Measurements from ENCODE around the gene PPP1R27. TPM values are rescaled to one million over a fixed set of nuclear protein-coding genes. Genes with fewer than 3 reads are reported as not detected.

Gene PPP1R27
- total and polyA plus RNA-seq, 9 of the 15 experiments (the other 6 are each of a cell fraction or from before 2014, with no cell fraction given): 0.29 to 6.9 (median 1.5) TPM; not detected in 2

DNA sequence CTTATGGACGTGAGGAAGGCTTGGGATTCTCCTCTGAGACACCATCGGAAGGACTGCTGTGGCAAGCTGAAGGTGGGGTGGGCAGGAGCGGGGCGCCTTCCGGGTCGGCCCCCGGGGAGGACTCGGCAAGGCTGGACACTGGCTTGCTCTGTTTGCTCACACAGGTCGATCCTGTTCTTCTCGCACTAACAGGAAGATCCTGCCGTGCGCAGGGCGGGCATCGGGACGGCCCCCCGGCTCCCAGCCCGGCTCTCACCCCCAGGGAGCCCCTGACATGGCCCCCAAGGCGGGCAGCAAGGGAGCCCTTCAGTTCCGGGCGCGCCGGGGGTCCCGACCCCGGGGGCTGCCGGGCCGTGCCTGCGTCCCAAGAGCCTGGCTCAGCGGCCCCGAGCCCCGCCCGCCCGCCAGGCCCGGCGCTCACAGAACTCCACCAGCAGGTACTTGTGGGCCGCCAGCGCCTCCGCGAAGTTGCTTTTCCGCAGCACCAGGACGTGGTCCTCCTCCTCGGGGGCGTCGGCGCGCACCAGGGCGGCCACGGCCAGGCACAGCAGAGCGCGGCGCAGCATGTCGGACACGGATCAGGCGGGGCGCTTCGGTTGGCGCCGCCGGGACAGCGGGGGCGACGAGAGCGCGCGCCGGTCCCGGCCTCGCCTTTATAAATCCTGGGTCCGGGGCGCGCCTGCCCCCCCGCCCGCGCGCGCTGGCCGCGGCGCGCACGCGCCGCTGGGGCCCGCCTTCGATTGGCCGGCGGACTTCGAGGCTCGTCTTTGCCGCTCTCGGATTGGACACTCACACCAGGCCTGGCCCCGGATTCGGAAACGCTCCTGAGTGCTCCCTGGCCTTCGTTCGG is 25.3 kb upstream of the PPP1R27 start, which contains the start of gene P4HB (continued):
- TF ChIP-seq, protein P1, sequence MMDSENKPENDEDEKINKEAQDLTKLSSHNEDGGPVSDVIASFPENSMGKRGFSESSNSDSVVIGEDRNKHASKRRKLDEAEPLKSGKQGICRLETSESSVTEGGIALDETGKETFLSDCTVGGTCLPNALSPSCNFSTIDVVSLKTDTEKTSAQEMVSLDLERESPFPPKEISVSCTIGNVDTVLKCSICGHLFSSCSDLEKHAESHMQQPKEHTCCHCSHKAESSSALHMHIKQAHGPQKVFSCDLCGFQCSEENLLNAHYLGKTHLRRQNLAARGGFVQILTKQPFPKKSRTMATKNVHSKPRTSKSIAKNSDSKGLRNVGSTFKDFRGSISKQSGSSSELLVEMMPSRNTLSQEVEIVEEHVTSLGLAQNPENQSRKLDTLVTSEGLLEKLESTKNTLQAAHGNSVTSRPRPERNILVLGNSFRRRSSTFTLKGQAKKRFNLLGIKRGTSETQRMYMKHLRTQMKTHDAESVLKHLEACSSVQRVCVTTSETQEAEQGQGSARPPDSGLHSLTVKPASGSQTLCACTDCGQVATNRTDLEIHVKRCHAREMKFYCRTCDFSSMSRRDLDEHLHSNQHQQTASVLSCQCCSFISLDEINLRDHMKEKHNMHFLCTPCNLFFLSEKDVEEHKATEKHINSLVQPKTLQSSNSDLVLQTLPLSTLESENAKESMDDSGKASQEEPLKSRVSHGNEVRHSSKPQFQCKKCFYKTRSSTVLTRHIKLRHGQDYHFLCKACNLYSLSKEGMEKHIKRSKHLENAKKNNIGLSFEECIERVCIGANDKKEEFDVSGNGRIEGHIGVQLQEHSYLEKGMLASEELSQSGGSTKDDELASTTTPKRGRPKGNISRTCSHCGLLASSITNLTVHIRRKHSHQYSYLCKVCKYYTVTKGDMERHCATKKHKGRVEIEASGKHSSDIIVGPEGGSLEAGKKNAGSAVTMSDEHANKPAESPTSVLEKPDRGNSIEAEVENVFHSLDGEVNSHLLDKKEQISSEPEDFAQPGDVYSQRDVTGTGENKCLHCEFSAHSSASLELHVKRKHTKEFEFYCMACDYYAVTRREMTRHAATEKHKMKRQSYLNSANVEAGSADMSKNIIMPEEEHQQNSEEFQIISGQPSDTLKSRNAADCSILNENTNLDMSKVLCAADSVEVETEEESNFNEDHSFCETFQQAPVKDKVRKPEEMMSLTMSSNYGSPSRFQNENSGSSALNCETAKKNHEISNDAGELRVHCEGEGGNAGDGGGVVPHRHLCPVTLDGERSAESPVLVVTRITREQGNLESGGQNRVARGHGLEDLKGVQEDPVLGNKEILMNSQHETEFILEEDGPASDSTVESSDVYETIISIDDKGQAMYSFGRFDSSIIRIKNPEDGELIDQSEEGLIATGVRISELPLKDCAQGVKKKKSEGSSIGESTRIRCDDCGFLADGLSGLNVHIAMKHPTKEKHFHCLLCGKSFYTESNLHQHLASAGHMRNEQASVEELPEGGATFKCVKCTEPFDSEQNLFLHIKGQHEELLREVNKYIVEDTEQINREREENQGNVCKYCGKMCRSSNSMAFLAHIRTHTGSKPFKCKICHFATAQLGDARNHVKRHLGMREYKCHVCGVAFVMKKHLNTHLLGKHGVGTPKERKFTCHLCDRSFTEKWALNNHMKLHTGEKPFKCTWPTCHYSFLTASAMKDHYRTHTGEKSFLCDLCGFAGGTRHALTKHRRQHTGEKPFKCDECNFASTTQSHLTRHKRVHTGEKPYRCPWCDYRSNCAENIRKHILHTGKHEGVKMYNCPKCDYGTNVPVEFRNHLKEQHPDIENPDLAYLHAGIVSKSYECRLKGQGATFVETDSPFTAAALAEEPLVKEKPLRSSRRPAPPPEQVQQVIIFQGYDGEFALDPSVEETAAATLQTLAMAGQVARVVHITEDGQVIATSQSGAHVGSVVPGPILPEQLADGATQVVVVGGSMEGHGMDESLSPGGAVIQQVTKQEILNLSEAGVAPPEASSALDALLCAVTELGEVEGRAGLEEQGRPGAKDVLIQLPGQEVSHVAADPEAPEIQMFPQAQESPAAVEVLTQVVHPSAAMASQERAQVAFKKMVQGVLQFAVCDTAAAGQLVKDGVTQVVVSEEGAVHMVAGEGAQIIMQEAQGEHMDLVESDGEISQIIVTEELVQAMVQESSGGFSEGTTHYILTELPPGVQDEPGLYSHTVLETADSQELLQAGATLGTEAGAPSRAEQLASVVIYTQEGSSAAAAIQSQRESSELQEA (IDR thresholded peaks at IDR 0.05; ENCODE audit: low read depth): no peak
- TF ChIP-seq ZNF644 (tag; IDR thresholded peaks at IDR 0.05; ENCODE audit: low read depth) (no peak), MYBL2 (IDR thresholded peaks at IDR 0.05; ENCODE audit: low read depth) (no peak), MYBL2 (CRISPR knock-in tag; IDR thresholded peaks at IDR 0.05; ENCODE audit: borderline replicate concordance) (no peak), DACH1 (IDR thresholded peaks at IDR 0.05; ENCODE audit: partially characterized antibody) (no peak), EHMT2 (IDR thresholded peaks at IDR 0.05) (no peak), CHD1 (IDR thresholded peaks at IDR 0.05; ENCODE audit: low read length) (peak; percentile 87), ZFX (CRISPR knock-in tag; IDR thresholded peaks at IDR 0.05) (no peak; the same call in 1 of the 2 replicates), POLR2B (IDR thresholded peaks at IDR 0.05; ENCODE audit: low read depth, partially characterized antibody) (peak; percentile 52), ADNP (tag; IDR thresholded peaks at IDR 0.05) (no peak), SAP30 (IDR thresholded peaks at IDR 0.05; ENCODE audit: borderline replicate concordance, insufficient read depth, low read depth, low read length, poor library complexity, severe bottlenecking) (peak; percentile 63), ASH1L (IDR thresholded peaks at IDR 0.05; ENCODE audit: borderline replicate concordance, low read depth, partially characterized antibody) (no peak)
- TF ChIP-seq, protein P2, sequence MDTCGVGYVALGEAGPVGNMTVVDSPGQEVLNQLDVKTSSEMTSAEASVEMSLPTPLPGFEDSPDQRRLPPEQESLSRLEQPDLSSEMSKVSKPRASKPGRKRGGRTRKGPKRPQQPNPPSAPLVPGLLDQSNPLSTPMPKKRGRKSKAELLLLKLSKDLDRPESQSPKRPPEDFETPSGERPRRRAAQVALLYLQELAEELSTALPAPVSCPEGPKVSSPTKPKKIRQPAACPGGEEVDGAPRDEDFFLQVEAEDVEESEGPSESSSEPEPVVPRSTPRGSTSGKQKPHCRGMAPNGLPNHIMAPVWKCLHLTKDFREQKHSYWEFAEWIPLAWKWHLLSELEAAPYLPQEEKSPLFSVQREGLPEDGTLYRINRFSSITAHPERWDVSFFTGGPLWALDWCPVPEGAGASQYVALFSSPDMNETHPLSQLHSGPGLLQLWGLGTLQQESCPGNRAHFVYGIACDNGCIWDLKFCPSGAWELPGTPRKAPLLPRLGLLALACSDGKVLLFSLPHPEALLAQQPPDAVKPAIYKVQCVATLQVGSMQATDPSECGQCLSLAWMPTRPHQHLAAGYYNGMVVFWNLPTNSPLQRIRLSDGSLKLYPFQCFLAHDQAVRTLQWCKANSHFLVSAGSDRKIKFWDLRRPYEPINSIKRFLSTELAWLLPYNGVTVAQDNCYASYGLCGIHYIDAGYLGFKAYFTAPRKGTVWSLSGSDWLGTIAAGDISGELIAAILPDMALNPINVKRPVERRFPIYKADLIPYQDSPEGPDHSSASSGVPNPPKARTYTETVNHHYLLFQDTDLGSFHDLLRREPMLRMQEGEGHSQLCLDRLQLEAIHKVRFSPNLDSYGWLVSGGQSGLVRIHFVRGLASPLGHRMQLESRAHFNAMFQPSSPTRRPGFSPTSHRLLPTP (IDR thresholded peaks at IDR 0.05; ENCODE audit: borderline replicate concordance, extremely low read depth, insufficient read length): no peak
